ENCODE measurements around the gene LTBR. TPM values are rescaled to one million over a fixed set of nuclear protein-coding genes. Genes with fewer than 3 reads are reported as not detected.

The LTBR gene
- total RNA-seq, 1 experiment from 2014 or later = 178 TPM

GRCh38 chr12:6434205-6435140 lies 50.5 kb downstream of the LTBR start:
- Histone ChIP-seq H3K4me2 (no peak overlapping the region), H3K4me1 (replicated peaks; ENCODE audit: insufficient read depth) (peaks cover 28% of the 10 kb centered on the region), H3F3A (ENCODE audit: insufficient read depth, low read depth) (peaks cover 32% of the 10 kb centered on the region), H3K79me2 (ENCODE audit: low read depth) (no peaks in the 10 kb centered on the region), H3K36me3 (ENCODE audit: low read depth) (no peaks in the 10 kb centered on the region), H2AFZ (no peak overlapping the region), H3K9me3 (ENCODE audit: insufficient read depth, low read depth) (no peaks in the 10 kb centered on the region), H3K4me3 (no peak overlapping the region), H3K27ac (no peak overlapping the region), H4K20me1 (ENCODE audit: insufficient read depth) (no peaks in the 10 kb centered on the region), H3K27me3 (ENCODE audit: insufficient read depth, low read depth) (no peaks in the 10 kb centered on the region), H3K9me2 (ENCODE audit: insufficient read depth) (no peaks in the 10 kb centered on the region)
- ChIA-PET POLR2A (ENCODE audit: unreplicated experiment) (interaction anchor here (0.6 kb wide), 1 partner anchor 280 kb away, joined by 3 read pairs; no protein-coding TSS in a partner anchor), CTCF (interaction anchor here (0.7 kb wide), 1 partner anchor 8 kb away, joined by 23 read pairs; no protein-coding TSS in a partner anchor)
- no TSS peak for BruUV-seq (replicated peaks)
- intact Hi-C loops (cut with micrococcal nuclease; ENCODE audit: unreplicated experiment) = loop anchor here (5.0 kb wide), 1 partner anchor 253 kb away; the partner anchor contains the start of gene ZNF384
- no peak for DNase-seq
- TF ChIP-seq CTCF (conservative IDR thresholded peaks at IDR 0.05) (no peak), EZH2 (IDR thresholded peaks at IDR 0.05; ENCODE audit: low read depth) (no peak)

GRCh38 chr12:6435961-6436715 lies 52.2 kb downstream of the LTBR start:
- POLR2A ChIA-PET (ENCODE audit: unreplicated experiment) = no interaction called here
- H3K9me3 ChIP-seq (ENCODE audit: insufficient read depth, low read depth) = no peaks in the 10 kb centered on the region

More at GRCh38 chr12:6435961-6436715, 52.2 kb downstream of the LTBR start:
- TF ChIP-seq EZH2 (IDR thresholded peaks at IDR 0.05; ENCODE audit: low read depth) (no peak), CTCF (conservative IDR thresholded peaks at IDR 0.05) (no peak)
- Histone ChIP-seq H3F3A (ENCODE audit: insufficient read depth, low read depth) (peaks cover 16% of the 10 kb centered on the region), H3K4me1 (replicated peaks; ENCODE audit: insufficient read depth) (peaks cover 13% of the 10 kb centered on the region), H4K20me1 (ENCODE audit: insufficient read depth) (no peaks in the 10 kb centered on the region), H3K27me3 (ENCODE audit: insufficient read depth, low read depth) (no peaks in the 10 kb centered on the region), H3K4me3 (no peak overlapping the region), H3K27ac (no peak overlapping the region), H3K79me2 (ENCODE audit: low read depth) (no peaks in the 10 kb centered on the region), H2AFZ (no peak overlapping the region), H3K9me2 (ENCODE audit: insufficient read depth) (no peaks in the 10 kb centered on the region), H3K36me3 (ENCODE audit: low read depth) (no peaks in the 10 kb centered on the region), H3K4me2 (no peak overlapping the region)
- no peak for DNase-seq
- BruUV-seq (replicated peaks) = no TSS peak
- CTCF ChIA-PET = interaction anchor here (0.6 kb wide), 1 partner anchor 28 kb away, joined by 5 read pairs; no protein-coding TSS in a partner anchor
- intact Hi-C loops (cut with micrococcal nuclease; ENCODE audit: unreplicated experiment) = no loop called here
